ENCODE measurements around the gene LPAR5.
A peak's percentile ranks its signal among the peaks of the same experiment; 100 is the strongest.

LPAR5 gene

DNA sequence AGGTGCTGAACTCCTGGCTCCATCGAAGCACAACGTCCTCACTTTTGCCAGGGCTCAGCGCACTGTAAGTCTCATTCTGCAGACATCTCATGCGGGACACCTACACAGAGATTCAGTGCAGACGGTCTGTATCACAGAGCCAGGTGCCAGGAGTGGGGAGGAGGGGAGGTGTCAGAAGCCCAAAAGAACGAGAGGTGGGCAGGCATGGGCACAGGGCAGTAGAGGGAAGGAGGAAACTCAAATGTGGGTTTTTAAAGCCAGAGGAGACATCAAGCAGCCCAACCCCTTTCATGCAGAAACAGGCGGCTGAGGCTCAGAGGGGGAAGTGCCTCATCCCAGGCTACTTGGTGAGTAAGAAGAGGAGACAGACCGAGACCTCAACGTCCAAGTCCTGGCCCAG is 2.5 kb upstream of the LPAR5 start:
- DNase-seq (ENCODE audit: low read depth in 3 of 3): no peak

DNA sequence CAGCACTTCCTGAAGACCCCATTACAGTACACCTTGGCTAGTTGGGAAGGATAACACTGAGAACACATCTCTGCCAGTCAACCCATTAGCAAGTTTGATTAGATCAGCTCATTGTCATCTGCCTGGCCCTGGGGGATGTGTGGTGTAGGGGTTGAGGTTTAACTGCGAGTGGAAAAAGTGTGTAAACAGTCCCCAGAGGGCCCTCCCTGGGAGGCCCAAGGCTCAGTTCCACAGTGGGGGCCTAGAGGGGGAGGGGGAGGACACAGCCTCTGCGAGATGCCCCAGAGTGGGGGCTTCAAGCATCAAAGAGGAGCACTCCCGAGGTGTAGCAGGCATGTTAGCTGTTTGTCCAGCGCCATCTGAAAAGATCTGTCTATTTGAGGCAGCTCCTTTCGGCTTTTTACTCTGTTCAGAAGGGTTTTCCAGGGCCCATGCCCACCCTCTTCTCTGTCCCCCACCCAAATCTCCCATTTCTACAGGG is 344 bp downstream of the LPAR5 start:
- peak in 2 of 3 experiments; percentile 26 to 35 for DNase-seq (ENCODE audit: low read depth in 3 of 3)

DNA sequence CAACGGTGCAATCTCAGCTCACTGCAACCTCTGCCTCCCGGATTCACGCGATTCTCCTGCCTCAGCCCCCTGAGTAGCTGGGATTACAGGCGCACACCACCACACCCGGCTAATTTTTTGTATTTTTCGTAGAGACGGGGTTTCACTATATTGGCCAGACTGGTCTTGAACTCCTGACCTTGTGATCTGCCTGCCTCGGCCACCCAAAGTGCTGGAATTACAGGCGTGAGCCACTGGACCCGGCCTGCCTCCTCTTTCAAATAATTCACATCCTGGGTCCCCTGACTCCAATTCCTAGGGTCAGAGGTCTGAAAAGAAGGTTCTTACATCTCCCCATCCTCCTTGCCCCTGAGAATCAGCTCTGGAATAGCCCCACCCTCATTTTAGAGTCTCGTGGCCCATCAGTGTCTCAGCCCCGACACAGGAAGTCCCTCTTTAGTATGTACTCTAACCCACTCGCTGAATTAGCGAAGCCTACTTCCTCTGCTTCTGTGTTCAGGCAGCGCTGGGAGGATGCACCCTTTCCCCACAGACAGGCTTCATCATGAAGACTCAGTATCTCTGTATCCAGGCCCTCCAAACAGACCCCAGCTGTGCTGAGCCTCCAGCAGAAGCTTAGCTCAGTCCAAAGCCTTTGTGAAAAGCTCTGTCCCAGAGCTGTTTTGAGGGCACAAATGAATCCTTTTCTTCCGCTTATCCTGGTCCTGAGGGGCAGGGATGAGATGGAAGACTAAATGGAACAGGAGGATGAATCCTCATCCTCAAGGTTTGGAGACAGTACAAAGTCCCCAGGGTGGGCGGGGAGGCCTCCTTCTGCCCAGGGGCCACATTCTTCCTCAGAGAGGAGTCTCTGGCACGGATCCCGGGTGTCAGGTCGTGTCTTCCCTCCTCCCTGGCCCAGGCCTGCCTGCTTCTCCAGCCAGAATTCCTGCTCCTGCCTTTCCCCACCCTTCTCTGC is 3.5 kb downstream of the LPAR5 start:
- peak in 1 of 3 experiments; percentile 36 for DNase-seq (ENCODE audit: low read depth in 3 of 3)

DNA sequence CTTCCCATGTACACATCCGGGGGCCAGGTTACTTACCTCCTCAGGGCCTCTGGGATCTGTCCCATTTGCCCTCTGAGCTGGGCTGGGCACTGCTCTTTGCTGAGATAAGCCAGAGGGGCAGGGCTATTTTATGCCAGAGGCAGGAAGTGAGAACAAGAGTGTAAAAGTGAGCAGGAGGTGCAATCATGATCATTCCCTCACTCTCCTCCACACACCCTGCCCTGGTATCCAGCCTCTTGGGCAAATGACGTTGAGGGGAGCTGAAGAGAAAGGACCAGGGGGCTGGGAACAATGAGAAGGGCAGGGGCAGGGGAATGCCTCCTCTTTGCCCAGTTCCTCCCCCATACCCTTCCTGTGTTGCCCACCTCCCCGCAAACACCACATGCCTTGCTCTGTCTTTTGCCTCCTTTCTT is 4.2 kb downstream of the LPAR5 start:
- no peak for DNase-seq (ENCODE audit: low read depth in 3 of 3)

DNA sequence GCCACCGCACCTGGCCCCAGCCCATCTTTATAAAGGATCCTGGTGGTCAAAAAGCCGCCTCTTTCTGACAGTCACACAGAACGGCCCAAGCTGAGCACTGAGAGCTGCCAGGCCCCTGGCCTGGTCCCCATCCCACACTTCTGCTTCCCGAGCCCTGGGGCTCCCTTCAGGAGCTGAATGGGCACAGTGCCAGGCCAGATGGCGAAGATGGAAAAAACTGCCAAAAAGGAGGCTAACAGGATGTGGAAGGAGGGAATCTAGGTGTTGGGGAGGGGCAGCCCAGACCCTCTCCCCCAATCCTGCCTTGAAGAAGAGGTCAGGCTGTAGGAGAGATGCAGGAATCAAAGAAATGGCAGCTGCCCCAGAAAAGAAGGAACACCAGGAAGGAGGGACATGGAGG is 5.0 kb downstream of the LPAR5 start:
- no peak for DNase-seq (ENCODE audit: low read depth in 3 of 3)

DNA sequence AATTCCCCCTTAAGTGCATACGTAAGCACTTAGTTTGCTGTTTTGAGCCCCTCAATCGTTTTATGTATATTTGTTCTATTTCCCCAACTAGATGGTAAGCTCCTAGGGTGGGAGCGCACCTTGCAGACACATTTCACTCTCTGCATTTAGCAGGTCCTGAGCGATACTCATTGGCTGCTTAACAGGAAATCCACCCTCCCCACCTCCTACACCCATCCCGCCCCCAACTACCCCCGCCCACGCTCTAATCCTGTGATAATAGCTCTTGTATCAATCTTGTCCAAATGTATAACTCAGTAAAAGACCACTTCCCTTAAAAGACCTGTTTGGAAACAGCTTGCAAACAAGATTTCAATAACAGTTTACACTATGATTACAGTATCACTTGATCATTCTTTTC is 8.1 kb downstream of the LPAR5 start:
- no peak for DNase-seq (ENCODE audit: low read depth in 3 of 3)

DNA sequence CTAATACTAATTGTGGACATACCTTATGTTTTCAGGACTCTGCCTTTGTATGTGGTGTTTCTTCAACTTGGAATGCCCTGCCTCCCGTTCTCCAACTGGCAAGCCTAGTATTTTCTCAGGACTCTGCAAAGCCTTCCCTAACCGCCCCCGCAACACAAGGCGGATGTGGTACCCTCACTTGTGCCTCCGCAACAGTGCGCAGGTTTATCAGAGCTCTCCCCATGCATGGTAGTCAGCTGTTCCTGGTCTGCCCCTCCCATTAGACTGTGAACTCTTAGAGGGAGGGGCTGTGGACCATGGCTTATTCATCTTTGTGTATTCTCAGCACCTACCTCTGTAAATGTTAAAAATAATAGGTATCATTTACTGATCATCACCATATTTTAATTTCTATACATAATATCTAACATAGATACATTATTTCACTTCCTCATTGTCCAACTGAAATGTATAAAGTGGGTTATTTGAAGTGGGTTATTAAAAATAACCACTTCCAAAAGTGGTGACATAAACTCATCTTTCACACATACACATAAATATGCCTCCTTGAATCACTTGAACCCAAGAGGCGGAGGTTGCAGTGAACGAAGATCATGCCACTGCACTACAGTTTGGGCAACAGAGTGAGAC is 9.0 kb downstream of the LPAR5 start:
- DNase-seq (ENCODE audit: low read depth in 3 of 3): no peak

DNA sequence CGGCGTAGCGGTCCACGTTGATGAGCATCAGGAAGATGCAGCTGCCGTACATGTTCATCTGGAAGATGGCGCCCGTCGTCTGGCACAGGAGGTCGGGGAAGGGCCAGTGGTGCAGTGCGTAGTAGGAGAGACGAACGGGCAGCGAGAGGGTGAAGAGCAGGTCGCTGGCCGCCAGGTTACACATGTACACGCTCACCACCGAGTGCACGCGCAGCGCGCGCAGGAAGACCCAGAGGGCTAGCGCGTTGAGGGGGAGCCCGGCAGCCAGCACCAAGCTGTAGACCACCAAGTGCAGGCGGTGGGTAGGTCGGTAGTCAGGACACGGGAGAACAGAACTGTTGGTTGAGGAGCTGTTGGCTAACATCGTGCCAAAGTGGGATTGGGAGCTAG is 14.9 kb downstream of the LPAR5 start:
- no peak for DNase-seq (ENCODE audit: low read depth in 3 of 3)

DNA sequence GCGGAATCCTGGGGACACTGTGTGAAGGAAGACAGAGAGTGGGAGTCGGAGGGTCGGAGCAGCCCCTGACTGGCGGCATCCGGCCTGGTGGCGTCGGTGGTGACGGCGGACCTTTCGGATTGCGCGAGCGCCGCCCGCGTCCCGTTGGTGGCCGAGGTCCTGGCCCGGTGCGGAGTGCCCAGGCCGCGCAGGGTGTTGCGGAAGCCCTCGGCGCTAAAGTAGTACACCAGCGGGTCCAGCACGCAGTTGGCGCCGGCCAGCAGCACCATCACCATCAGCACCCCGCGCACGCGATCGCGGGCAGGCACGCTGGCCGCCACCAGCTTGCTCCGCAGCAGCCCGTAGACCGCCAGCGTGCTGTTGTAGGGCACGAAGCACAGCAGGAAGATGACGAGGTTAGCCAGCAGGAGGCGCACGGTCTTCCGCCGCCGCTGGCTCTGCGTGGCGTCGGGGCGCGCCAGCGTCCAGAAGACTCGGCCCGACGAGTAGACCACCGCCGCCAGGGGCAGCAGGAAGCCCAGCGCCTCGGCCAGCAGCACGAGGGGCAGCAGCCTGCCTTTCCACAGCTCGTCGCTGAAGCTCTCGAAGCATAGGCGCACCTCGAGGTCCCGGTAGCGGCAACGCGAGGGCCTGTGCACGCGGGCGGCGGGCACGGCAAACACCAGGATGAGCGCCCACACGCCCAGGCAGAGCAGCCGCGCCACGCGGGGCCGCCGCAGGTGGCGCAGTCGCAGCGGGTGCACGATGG is 15.4 kb downstream of the LPAR5 start:
- no peak for DNase-seq (ENCODE audit: low read depth in 3 of 3)

DNA sequence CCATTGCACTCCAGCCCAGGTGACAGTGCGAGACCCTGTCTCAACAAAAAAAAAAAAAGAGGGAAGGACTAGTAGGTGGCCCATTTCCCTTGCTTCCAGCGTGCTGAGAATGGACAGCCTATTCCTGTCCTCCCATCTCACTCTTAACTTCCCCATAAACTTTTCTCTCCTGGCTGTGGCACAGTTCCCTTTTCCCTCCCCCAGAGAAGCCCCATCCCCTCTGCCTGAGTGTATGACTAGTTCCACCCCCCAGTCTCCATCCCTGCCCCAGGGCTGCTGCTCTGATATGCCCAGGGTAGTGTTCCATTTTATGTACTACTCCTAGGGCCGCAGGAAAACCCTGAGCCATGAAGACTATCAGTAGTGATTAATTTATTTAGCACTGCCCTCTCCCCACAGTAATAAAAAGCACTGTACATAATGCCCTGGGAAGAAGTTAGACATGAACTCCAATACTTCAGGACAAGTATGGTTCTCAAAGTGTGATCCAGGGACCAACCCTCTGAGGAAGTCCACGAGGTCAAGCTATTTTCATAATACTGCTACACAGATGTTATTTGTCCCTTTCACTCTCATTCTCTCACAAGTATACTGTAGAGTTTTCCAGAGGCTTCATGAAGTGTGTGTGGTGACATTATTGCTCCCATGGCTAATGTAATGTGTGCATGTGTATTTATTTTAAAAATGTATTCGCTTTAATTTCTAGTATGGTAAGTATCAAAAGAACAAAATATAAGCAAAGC is 17.1 kb downstream of the LPAR5 start:
- no peak for DNase-seq (ENCODE audit: low read depth in 3 of 3)

DNA sequence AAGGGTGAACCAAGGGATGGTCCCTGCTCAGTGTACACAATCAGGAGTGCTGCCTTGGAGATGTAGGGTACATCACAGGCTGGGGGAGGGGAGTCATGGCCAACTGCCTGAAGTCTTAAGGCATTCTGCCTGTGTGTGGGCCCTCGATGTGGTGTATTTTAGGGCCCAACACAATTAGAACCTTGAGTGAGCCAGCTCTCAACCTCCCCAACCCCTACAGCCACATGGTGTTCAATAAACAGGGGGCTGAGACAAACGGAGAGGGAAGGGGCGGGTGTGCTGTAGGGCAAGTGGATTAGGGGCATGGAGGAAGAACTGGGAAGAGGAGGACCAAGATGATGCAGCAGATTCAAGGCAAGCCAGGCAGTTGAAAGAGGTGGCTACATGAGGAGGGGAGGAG is 20.0 kb downstream of the LPAR5 start:
- DNase-seq (ENCODE audit: low read depth in 3 of 3): no peak

DNA sequence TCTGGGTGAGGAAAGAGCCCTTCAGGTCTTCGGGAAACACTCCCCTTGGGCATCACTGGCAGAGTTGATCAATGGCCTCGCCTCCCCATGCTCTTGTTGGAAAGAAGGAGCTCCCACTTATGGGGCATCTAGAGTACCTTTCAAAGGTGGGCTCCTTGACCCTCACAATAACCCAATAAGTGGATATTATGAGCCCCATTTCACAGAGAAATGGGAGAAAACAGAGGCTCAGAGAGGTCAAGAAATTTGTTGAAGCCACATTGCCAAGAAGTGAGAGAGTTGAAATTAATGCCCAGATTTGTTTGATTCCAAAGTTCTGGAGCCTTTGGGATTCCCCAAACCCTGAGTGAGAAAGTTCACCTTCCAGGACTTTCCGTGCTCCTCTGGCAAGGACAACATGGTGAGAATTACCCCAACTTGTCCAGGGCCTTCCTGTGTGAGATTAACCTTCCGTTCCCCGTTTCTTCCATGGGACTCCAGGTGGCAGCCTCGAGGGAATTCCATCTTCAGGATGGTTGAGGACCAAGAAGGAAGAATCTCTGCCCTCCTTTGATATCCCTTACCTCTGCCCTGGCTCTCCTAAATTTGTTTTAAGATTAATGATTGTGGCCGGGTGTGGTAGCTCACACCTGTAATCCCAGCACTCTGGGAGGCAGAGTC is 21.1 kb downstream of the LPAR5 start:
- DNase-seq (ENCODE audit: low read depth in 3 of 3): no peak

DNA sequence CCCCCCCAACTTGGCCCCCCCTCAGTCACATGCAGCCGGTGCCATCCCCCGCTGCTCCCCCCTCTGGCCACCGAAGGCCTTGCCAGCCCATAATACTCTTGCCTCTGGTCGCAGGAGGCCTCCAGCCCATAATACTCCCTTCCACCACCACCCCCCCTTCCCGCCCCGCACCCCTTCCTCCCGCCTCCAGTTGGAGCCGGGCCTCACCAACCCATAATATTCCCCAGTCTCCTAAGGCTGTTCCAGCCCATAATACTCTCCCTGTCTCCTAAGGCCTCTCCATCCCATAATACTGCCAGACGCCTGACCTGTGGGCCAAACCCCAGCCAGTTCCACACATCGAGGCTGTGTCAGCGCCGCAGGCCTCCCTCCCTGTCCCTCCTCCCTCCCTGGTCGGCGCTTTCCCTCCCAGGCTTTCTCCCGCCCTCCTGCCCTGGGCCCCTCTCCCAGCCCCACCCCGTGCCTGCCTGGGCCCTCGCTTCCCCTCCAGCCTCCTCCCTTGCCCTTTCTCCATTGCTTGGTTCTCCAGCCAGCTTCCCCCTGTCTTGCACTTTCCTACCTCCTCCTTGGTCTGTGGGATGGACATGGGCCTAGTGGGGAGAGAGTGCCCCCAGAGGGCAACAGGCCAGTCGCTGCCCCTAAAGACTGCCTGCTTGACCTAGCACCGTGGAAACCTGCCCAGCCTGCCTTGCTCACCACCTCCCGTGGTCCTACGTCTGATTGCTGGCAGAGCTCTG is 21.8 kb downstream of the LPAR5 start:
- no peak for DNase-seq (ENCODE audit: low read depth in 3 of 3)

DNA sequence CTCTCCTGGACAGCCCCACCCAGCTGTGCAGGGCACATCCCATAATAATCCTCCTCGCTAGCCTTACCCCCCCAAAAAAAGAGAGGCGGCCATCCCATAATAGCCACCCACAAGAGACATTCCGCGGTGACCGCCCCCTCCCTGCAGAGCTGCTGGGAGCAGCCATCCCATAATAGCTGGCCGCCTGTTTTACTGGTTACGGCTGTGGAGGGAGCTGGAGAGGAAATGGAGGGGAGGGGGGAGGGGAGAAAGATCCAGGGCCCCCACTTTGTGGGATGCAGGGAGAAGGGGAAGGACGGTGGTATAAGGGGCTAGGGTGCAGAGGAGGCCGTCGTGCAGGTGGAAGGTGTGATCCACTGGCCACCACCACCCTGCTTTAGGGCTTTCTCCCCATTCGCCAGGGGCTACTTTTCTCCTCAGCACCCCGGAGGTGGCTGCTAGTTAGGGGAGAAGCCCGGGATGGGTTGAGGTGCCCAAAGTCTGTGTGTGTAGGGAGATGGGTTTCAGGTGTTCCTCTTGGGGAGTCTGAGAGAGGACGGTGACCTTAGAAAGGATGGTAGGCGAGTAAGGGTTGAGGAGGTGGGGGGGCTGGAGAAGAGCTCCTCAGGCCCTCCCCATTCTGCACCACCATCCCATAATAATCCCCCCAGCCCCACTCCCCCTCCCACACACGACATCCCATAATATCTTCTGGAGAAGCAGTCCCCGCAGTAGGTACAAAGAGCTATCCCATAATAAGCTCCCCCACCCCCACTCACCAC is 22.6 kb downstream of the LPAR5 start:
- DNase-seq (ENCODE audit: low read depth in 3 of 3): no peak

DNA sequence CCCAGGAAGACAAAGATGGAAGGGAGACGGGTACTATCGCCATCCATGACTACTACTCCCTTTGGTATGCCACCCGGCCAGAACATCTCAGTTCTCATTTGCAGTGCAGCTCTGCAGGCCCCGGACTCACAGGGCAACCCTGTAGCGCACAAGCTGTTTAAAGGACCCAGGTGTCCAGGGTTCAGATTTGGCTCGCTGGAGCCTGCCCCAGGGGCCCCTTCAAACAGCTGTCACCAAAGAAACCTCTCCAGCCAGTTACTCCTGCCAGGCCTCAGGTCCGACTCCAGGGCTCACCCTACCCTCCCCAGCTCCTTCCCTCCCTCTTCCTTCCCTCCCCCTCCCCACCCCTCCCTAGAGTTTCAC is 23.1 kb downstream of the LPAR5 start:
- no peak for DNase-seq (ENCODE audit: low read depth in 3 of 3)

DNA sequence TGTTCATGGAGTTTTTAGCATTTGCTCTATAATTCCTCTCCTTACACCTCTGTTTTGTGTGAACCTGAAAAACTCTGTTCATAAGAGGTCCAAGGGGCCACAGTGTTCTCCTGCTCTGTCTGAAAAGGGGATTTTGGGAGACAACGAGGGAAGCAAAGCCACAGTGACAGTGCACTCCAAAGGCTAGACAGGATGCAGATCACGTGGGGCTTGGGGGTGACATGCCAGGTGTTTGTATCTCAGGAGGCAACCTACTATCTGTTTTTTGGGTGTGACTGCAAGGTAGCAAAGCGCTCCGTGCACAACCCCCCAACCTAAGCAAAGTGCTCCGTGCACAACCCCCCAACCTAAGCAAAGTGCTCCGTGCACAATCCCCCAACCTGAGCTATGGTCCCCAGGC is 23.5 kb downstream of the LPAR5 start:
- DNase-seq (ENCODE audit: low read depth in 3 of 3): no peak

DNA sequence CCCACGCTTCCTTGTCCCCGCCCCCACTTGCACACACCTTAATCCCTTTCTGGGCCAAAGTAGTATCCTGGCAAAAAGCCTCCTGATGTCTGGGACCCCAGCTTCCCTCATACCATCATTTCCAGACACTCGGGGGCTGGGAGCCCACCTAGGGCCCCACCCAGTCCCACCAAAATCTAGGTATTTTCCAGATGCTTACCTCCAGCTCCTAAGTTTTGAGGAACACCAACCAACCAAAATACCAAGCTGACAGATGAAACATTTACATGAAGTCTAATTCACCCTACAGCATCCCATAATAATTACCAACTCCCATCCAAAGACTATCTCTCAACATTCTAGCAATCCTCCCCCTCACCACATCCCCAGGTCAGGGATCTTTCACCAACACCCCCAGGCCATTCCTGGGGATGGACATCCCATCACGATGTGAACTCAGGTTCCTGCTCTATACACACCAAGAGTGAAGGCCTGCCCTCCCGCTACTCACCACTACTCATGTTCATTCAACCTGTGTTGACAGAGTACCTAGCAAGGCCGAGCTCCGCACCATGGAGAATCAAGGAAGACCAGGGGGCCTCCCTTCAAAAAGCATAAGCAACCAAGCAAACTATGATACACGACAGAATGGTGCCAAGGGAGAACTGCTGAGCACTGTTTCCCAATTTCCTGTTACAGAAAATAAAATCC is 27.0 kb downstream of the LPAR5 start:
- no peak for DNase-seq (ENCODE audit: low read depth in 3 of 3)

DNA sequence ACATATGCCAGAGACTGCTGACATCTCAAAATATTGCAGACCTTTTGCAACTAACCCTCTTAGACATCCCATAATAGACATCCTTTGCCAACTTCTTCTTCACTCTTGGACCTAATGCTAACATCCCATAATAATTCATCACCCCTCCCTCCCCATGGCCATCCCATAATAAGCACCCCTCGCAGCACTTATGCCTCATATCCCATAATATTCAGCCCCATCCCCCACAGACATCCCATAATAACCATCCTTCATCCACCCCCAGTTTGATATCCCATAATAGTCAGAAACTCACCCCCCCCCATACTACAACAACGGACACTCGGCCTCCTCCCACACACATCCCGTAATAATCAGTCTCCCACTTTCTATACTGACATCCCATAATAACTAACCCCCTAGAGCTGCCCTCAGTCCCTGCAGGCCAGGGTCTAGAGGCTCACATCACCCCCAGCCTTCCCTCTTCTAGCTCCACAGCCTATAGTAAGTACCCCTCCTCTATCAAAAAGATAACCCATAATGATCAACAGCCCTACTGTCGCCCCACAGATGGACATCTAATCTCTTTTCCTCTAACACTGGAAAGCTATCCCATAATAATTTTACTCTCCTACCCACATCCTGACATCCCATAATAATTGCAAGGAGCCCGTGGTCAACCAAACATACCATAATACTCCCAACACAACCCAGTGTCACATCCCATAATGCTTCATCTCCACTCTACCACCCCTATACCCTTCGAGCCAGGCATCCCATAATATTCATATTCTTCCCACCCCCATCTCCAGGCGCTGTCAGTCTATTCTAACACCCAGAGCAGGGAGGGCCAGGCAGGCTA is 27.8 kb downstream of the LPAR5 start:
- DNase-seq (ENCODE audit: low read depth in 3 of 3): peak in 1 of 3 experiments; percentile 43
